CD1c-positive myeloid dendritic cell (primary cell): Measurements from ENCODE around the gene HSPG2.

ENCODE experiments used
- DNase-seq: peaks from one replicate; pipeline ENCODE4 v3.0.0-alpha.2; 2016; ENCODE audit errors: extremely low spot score

The HSPG2 gene

GRCh38 chr1:21898326-21899200, 38.5 kb downstream of the HSPG2 start:
- DNase-seq: no peak

GRCh38 chr1:21897844-21898243, 39.3 kb downstream of the HSPG2 start:
- no peak for DNase-seq

GRCh38 chr1:21896652-21897532, 40.2 kb downstream of the HSPG2 start:
- DNase-seq: no peak

- DNase-seq: no peak
Observed at GRCh38 chr1:21896026-21896425, 41.1 kb downstream of the HSPG2 start.

GRCh38 chr1:21894034-21894881, 42.9 kb downstream of the HSPG2 start:
- no peak for DNase-seq

GRCh38 chr1:21893046-21893805, 43.9 kb downstream of the HSPG2 start:
- no peak for DNase-seq

- no peak for DNase-seq
Observed at GRCh38 chr1:21891621-21892479, 45.3 kb downstream of the HSPG2 start.

GRCh38 chr1:21891081-21891480, 46.0 kb downstream of the HSPG2 start:
- no peak for DNase-seq

GRCh38 chr1:21888500-21888899, 48.6 kb downstream of the HSPG2 start:
- DNase-seq: no peak

GRCh38 chr1:21887796-21888195, 49.3 kb downstream of the HSPG2 start:
- no peak for DNase-seq

- no peak for DNase-seq
Observed at GRCh38 chr1:21887216-21887736, 49.8 kb downstream of the HSPG2 start.

GRCh38 chr1:21886486-21887215, 50.5 kb downstream of the HSPG2 start:
- DNase-seq: no peak

- DNase-seq: no peak
Observed at GRCh38 chr1:21885236-21886037, 51.7 kb downstream of the HSPG2 start.

GRCh38 chr1:21884456-21885235, 52.5 kb downstream of the HSPG2 start:
- no peak for DNase-seq

- DNase-seq: no peak
Observed at GRCh38 chr1:21882721-21883415, 54.2 kb downstream of the HSPG2 start.

GRCh38 chr1:21881250-21881649, 55.9 kb downstream of the HSPG2 start:
- no peak for DNase-seq

GRCh38 chr1:21880619-21880970, 56.5 kb downstream of the HSPG2 start:
- no peak for DNase-seq
